B cell (primary cell): ENCODE data around the gene OR2D3. TPM values are rescaled to one million over a fixed set of nuclear protein-coding genes. Genes with fewer than 3 reads are reported as not detected.
"Not testable (repeated sequence)": the region's sequence is repeated elsewhere in the genome, so short reads cannot be mapped to it uniquely, and the experiment has no call there.

Experiments
- ATAC-seq: fragments of 200-7000 bp; cut with Tn5 transposase; one replicate; pipeline ENCODE4 v1.10.0; 2021; ENCODE audit warnings: low read depth, mild to moderate bottlenecking, moderate number of reproducible peaks, moderate library complexity
- CTCF ChIA-PET: fragments of 350-600 bp; sonication (Branson Sonifier 250); formaldehyde crosslinking; loops from one replicate; lab custom pipeline; 2021; ENCODE audit warnings: antibody characterized with exemption, inconsistent platforms; lab: Charles Lee
- POLR2A ChIA-PET: fragments of 350-600 bp; sonication (Branson Sonifier 250); formaldehyde crosslinking; loops from one replicate; lab custom pipeline; 2021; ENCODE audit warnings: antibody characterized with exemption; lab: Charles Lee
- DNase-seq: peaks from one replicate; pipeline ENCODE4 v3.0.0; 2013
- H2AFZ ChIP-seq: 2 replicates; pipeline ENCODE4 v1.6.1; 2012; ENCODE audit warnings: mild to moderate bottlenecking, low read depth, low read length; ENCODE audit not compliant: insufficient read depth, poor library complexity, severe bottlenecking
- H3K27ac ChIP-seq, 2 donors: 1 replicate in 1 of 2; 2 replicates in 1 of 2; pipeline ENCODE4 v1.5.1; 2012 to 2013; ENCODE audit warnings: low read length in 2 of 2, mild to moderate bottlenecking in 2 of 2, moderate library complexity in 1 of 2
- H3K27me3 ChIP-seq, 4 experiments: fragments of 200-600 bp in 1 of 4; sonication (generic) in 1 of 4; replicated peaks in 1 of 4; 1 replicate in 2 of 4; 2 replicates in 2 of 4; pipeline versions ENCODE4 v1.6.1 to v1.7.0; 2013 to 2016; ENCODE audit warnings: low read length in 3 of 4, mild to moderate bottlenecking in 2 of 4, mixed read lengths in 1 of 4, moderate library complexity in 1 of 4; ENCODE audit not compliant: insufficient read depth in 4 of 4, control insufficient read depth in 3 of 4; ENCODE audit errors: control extremely low read depth in 1 of 4
- H3K36me3 ChIP-seq, 2 experiments: replicated peaks in 1 of 2; 1 replicate in 1 of 2; 2 replicates in 1 of 2; pipeline versions ENCODE4 v1.6.1 to v1.7.1; 2013; ENCODE audit warnings: low read length in 1 of 2; ENCODE audit not compliant: insufficient read depth in 2 of 2, control insufficient read depth in 1 of 2; ENCODE audit errors: control extremely low read depth in 1 of 2, extremely low read depth in 1 of 2
- H3K4me1 ChIP-seq, 2 donors: fragments of 200-600 bp in 1 of 2; sonication (generic) in 1 of 2; 1 replicate in 1 of 2; 2 replicates in 1 of 2; pipeline versions ENCODE4 v1.5.1 to v1.6.1; 2013 to 2017; ENCODE audit warnings: low read length in 2 of 2; ENCODE audit not compliant: control insufficient read depth in 2 of 2, insufficient read depth in 2 of 2
- H3K4me2 ChIP-seq: replicated peaks from 2 replicates; pipeline ENCODE3; 2012; ENCODE audit warnings: mild to moderate bottlenecking, low read depth, low read length; ENCODE audit not compliant: poor library complexity, severe bottlenecking
- H3K4me3 ChIP-seq, 5 experiments: fragments of 200-600 bp in 1 of 5; sonication (generic) in 1 of 5; 1 replicate in 3 of 5; 2 replicates in 2 of 5; pipeline versions ENCODE4 v1.5.1 to v1.7.0; 2011 to 2016; ENCODE audit warnings: low read length in 4 of 5, mild to moderate bottlenecking in 4 of 5, low read depth in 2 of 5, control low read depth in 1 of 5, moderate library complexity in 1 of 5; ENCODE audit not compliant: insufficient read depth in 1 of 5; ENCODE audit errors: control extremely low read depth in 1 of 5, extremely low read depth in 1 of 5
- H3K79me2 ChIP-seq: fragments of 200-600 bp; sonication (generic); one replicate; pipeline ENCODE4 v1.6.0; 2016; ENCODE audit warnings: low read length; ENCODE audit not compliant: control insufficient read depth, insufficient read depth
- H3K9ac ChIP-seq: fragments of 200-600 bp; sonication (generic); 2 replicates; pipeline ENCODE4 v1.6.1; 2017; ENCODE audit warnings: mild to moderate bottlenecking, low read length, moderate library complexity
- H3K9me3 ChIP-seq, 3 donors: one replicate each; pipeline versions ENCODE4 v1.6.1 to v1.7.1; 2013; ENCODE audit warnings: low read length in 2 of 3; ENCODE audit not compliant: control insufficient read depth in 2 of 3, insufficient read depth in 1 of 3; ENCODE audit errors: control extremely low read depth in 1 of 3
- H4K20me1 ChIP-seq: 2 replicates; pipeline ENCODE4 v1.6.0; 2012; ENCODE audit warnings: mild to moderate bottlenecking, low read length; ENCODE audit not compliant: insufficient read depth, control insufficient read depth, poor library complexity, severe bottlenecking
- H3K27ac Mint-ChIP-seq: one replicate; pipeline ENCODE4 v1.8.0; 2021; ENCODE audit warnings: mixed read lengths
- H3K27me3 Mint-ChIP-seq: one replicate; pipeline ENCODE4 v1.8.0; 2021; ENCODE audit warnings: mixed read lengths
- H3K4me1 Mint-ChIP-seq: one replicate; pipeline ENCODE4 v1.8.0; 2021; ENCODE audit warnings: mixed read lengths
- H3K4me3 Mint-ChIP-seq: one replicate; pipeline ENCODE4 v1.8.0; 2021; ENCODE audit warnings: mixed read lengths
- H3K9me3 Mint-ChIP-seq: one replicate; pipeline ENCODE4 v1.8.0; 2022; ENCODE audit warnings: mixed read lengths; ENCODE audit not compliant: insufficient read depth
- EZH2 ChIP-seq: IDR thresholded peaks from 2 replicates; pipeline ENCODE4 v1.6.1; 2012; ENCODE audit warnings: borderline replicate concordance, low read depth, mild to moderate bottlenecking, moderate library complexity, low read length; ENCODE audit not compliant: insufficient read depth, poor library complexity, severe bottlenecking
- WGBS: methylation state at CpG from one replicate; pipeline ENCODE4 v1.1.5; 2013; ENCODE audit warnings: missing lambda C conversion rate; ENCODE audit not compliant: insufficient coverage; 5-methylcytosine and 5-hydroxymethylcytosine counted together
- intact Hi-C: fragments of 100-400 bp; cut with micrococcal nuclease; formaldehyde crosslinking; loops from one replicate; pipeline ENCODE4 v1.10.0; 2022
- polyA plus RNA-seq: library from polyadenylated mRNA; depleted of rRNA; stranded (reverse); fragments of >200 nt; gene quantifications from 2 replicates; pipeline ENCODE4 v1.2.3, GENCODE V29; 2012
- total RNA-seq, 2 donors: library from RNA; stranded (reverse); fragments of 120-200 nt in 1 of 2; gene quantifications; 1 replicate in 1 of 2; 2 replicates in 1 of 2; pipeline versions ENCODE4 v1.2.3 to v1.2.4, GENCODE V29; 2013 to 2022
- TF ChIP-seq, protein P1 (sequence below): fragments of 200-600 bp; IDR thresholded peaks from one replicate; pipeline ENCODE4 v1.8.0; 2022; ENCODE audit warnings: antibody characterized with exemption, mild to moderate bottlenecking

The OR2D3 gene
- total and polyA plus RNA-seq, 2 donors (not counting 1 experiment from before 2014, with no cell fraction given): not detected

DNA sequence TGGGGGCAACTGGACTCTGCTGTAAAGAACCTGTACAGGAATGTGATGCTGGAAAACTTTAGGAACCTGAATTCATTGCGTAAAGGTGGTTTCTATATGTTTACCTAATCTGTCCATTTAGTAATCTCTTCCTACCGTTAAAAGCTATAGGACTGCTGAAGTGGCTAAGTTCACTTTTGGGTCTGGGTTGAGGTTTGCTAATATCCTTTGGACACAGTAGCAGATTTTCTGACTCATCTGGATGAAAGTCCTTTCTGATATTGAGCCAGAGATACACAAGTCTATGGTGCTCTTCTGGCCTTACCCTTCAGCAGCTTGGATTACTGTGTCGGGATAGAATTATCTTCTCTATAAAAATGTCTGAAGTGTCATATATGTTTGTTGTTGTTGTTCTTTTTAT lies 22.3 kb downstream of the OR2D3 start:
- Histone ChIP-seq H3K27ac (no peak overlapping the region), H3K36me3 (no peaks in the 10 kb centered on the region), H3K4me3 (no peak overlapping the region), H4K20me1 (no peaks in the 10 kb centered on the region), H3K27me3 (no peaks in the 10 kb centered on the region), H3K9me3 (no peaks in the 10 kb centered on the region), H3K4me1 (no peaks in the 10 kb centered on the region), H3K4me2 (no peak overlapping the region), H3K79me2 (no peaks in the 10 kb centered on the region), H2AFZ (no peak overlapping the region), H3K9ac (no peak overlapping the region)
- Mint-ChIP-seq H3K9me3 (no peaks in the 10 kb centered on the region), H3K27me3 (no peaks in the 10 kb centered on the region), H3K4me1 (peaks cover 2% of the 10 kb centered on the region), H3K27ac (no peak overlapping the region), H3K4me3 (no peak overlapping the region)
- no peak for TF ChIP-seq EZH2
- TF ChIP-seq, protein P1, sequence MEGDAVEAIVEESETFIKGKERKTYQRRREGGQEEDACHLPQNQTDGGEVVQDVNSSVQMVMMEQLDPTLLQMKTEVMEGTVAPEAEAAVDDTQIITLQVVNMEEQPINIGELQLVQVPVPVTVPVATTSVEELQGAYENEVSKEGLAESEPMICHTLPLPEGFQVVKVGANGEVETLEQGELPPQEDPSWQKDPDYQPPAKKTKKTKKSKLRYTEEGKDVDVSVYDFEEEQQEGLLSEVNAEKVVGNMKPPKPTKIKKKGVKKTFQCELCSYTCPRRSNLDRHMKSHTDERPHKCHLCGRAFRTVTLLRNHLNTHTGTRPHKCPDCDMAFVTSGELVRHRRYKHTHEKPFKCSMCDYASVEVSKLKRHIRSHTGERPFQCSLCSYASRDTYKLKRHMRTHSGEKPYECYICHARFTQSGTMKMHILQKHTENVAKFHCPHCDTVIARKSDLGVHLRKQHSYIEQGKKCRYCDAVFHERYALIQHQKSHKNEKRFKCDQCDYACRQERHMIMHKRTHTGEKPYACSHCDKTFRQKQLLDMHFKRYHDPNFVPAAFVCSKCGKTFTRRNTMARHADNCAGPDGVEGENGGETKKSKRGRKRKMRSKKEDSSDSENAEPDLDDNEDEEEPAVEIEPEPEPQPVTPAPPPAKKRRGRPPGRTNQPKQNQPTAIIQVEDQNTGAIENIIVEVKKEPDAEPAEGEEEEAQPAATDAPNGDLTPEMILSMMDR: no peak
- CTCF ChIA-PET: interaction anchor here (0.6 kb wide), 1 partner anchor 61 kb away, joined by 3 read pairs; no protein-coding TSS in a partner anchor
- DNase-seq (no peak), ATAC-seq (no peak)
- no CpG with 5 or more reads among the region's 3 CpGs for WGBS
- intact Hi-C loops: no loop called here
- POLR2A ChIA-PET: no interaction called here

- H4K20me1 ChIP-seq, CTCF ChIA-PET, POLR2A ChIA-PET, intact Hi-C loops, ATAC-seq, H3K27me3 Mint-ChIP-seq, H3K79me2 ChIP-seq, H3K9me3 ChIP-seq, H3K4me2 ChIP-seq, H3K4me1 ChIP-seq, H3K4me3 Mint-ChIP-seq, H2AFZ ChIP-seq, H3K27ac Mint-ChIP-seq, H3K9me3 Mint-ChIP-seq, H3K4me3 ChIP-seq, H3K27me3 ChIP-seq, H3K27ac ChIP-seq, H3K4me1 Mint-ChIP-seq, H3K9ac ChIP-seq, DNase-seq, H3K36me3 ChIP-seq: not testable (repeated sequence)
- whole genome bisulfite sequencing: 96% methylated on average over 2 of the region's 10 CpGs
Observed at GRCh38 chr11:6954248-6954647, 33.4 kb downstream of the OR2D3 start.
